ENCODE measurements around the gene SPTBN4. TPM values are rescaled to one million over a fixed set of nuclear protein-coding genes. Genes with fewer than 3 reads are reported as not detected.
A peak's percentile ranks its signal among the peaks of the same experiment; 100 is the strongest.

Gene SPTBN4
- total and polyA plus RNA-seq, 2 of the 4 experiments (the other 2 are of a cell fraction) = 0.72 to 0.91 TPM

DNA sequence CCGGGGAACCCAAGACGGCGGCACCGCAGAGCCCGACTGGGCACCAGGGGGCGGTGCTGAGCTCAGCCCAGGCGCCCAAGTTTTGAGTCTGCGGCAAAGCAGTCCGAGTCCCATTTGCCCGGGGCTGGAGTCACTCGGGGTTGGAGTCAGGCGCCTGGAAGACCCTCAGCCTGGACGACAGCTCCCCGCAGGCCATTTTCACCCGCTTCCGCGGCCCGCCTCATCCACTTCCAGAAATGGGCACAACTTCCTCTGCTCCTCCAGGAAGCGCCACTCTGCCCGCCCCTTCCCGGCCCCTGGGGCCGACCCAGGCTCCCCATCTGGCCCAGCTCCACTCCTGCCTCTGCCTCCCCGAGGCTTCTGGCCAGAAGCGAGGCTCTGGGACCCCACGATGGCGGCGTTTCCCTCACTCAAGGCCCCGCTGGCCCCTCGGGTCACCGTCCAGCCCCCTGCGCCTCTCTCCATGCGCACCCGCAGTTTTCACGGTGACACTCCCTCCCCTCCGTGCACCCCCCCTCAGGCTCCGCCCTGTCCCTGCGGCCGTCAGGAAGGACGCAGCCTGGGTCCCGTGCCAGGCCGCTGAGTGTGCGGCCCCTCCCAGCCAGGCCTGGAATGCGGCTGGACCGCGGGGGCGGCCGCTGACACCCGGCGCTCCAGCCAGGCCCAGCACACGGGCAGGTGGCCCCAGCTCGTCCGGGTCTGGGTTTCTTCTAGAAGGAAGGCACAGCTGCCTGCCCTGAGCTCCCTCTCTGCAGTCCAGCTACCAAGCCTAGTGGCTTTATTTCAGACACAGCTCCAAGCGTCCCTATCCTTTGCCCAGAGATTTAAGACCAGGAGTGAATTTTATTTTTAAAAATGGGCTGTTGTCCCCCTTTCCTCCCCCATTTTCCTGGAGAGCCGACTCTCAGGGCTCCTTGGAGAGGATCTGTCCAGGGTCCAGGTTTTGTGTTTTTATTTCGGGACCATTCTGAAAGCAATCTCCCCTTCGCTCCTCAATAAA is 45.7 kb upstream of the SPTBN4 start:
- Histone ChIP-seq H3K27ac (ENCODE audit: insufficient read depth, low read length) (peak overlapping the region; percentile 97), H3K18ac (ENCODE audit: low read depth, low read length) (peak overlapping the region; percentile 81), H2AK5ac (ENCODE audit: low read depth, low read length) (peak overlapping the region; percentile 89), H3K4me1 (ENCODE audit: control insufficient read depth, insufficient read depth, low read length) (peaks cover 9% of the 10 kb centered on the region), H3K56ac (ENCODE audit: extremely low read depth, insufficient read depth, low read length) (peak overlapping the region; percentile 96), H3K36me3 (ENCODE audit: control insufficient read depth, insufficient read depth, low read length) (peaks cover 12% of the 10 kb centered on the region), H4K8ac (ENCODE audit: low read depth in 2 of 2, low read length in 2 of 2) (peak overlapping the region; percentile 89 to 99), H3K27me3 (ENCODE audit: control insufficient read depth, insufficient read depth, low read length) (no peaks in the 10 kb centered on the region), H2AK9ac (replicated peaks; ENCODE audit: low read depth, low read length, poor library complexity) (peak overlapping the region; percentile 89), H4K5ac (ENCODE audit: low read depth, low read length) (peak overlapping the region; percentile 77), H3K4me3 (ENCODE audit: insufficient read depth, low read depth, low read length) (peak overlapping the region; percentile 52), H2BK20ac (ENCODE audit: low read depth, low read length) (peak overlapping the region; percentile 78), H3K9me1 (ENCODE audit: insufficient read depth, low read length) (peaks cover 4% of the 10 kb centered on the region), H4K91ac (ENCODE audit: insufficient read depth, low read depth, low read length) (peak overlapping the region; percentile 99), H3K23ac (ENCODE audit: low read depth, low read length) (peak overlapping the region; percentile 99), H4K20me1 (ENCODE audit: insufficient read depth, low read length) (peaks cover 10% of the 10 kb centered on the region), H2BK5ac (ENCODE audit: low read depth, low read length, poor library complexity, severe bottlenecking) (peak overlapping the region; percentile 98), H3K4ac (ENCODE audit: low read depth, low read length) (peak overlapping the region; percentile 98), H3K79me1 (ENCODE audit: low read depth in 1 of 2, low read length in 2 of 2) (peaks cover 6 to 24% of the 10 kb centered on the region in 2 experiments; a peak in 2 of 4 replicates), H3K9ac (ENCODE audit: low read depth, low read length) (peak overlapping the region; percentile 85), H2AFZ (replicated peaks; ENCODE audit: low read length, poor library complexity) (peak overlapping the region; percentile 100), H2BK15ac (ENCODE audit: low read depth, low read length) (peak overlapping the region; percentile 95; the same call in 2 of the 3 replicates), H3K4me2 (ENCODE audit: low read depth, low read length) (peak overlapping the region; percentile 67), H3K9me3 (ENCODE audit: control insufficient read depth, insufficient read depth, low read length) (no peaks in the 10 kb centered on the region), H3K14ac (replicated peaks; ENCODE audit: low read depth, low read length) (peak overlapping the region; percentile 99), H2BK120ac (ENCODE audit: low read depth, low read length) (peak overlapping the region; percentile 98)
- dilution Hi-C loops (cut with HindIII; ENCODE audit: low sequenced_read_pairs, unreplicated experiment) = no loop called here
- in situ Hi-C loops (cut with MboI; ENCODE audit: low sequenced_read_pairs) = no loop called here
- intact Hi-C loops (cut with micrococcal nuclease) = loop anchor here (1.0 to 10.0 kb wide), 5 partner anchors 43 to 226 kb away; partner anchors contain the start of genes C19orf47 and PLD3
- no TSS peak for BruUV-seq (replicated peaks)
- ATAC-seq (ENCODE audit: low read depth) (peak; percentile 68), DNase-seq (peak; percentile 92)
- 2% methylated on average over 27 of the region's 56 CpGs; no CpG with 5 or more reads in 1 of the 2 experiments for WGBS, 2 experiments (ENCODE audit: extremely low coverage in 2 of 2, insufficient read length in 1 of 2)
- POLR2A ChIA-PET (ENCODE audit: unreplicated experiment) = interaction anchor here (0.5 to 0.8 kb wide), 5 partner anchors 10 to 194 kb away, joined by 3 read pairs; no protein-coding TSS in a partner anchor
- CTCF ChIA-PET = interaction anchor here (0.6 to 1.8 kb wide), 6 partner anchors 9 to 161 kb away, joined by 3 to 8 read pairs (median 4); no protein-coding TSS in a partner anchor
- TF ChIP-seq MAZ (IDR thresholded peaks at IDR 0.05; ENCODE audit: borderline replicate concordance, low read depth, low read length) = peak; percentile 98
- peak; percentile 95 for TF ChIP-seq ELK1 (IDR thresholded peaks at IDR 0.05; ENCODE audit: borderline replicate concordance, low read depth, low read length)
- TF ChIP-seq NFE2L2 (IDR thresholded peaks at IDR 0.05; ENCODE audit: low read depth, low read length) = no peak
- peak; percentile 28; the same call in 1 of the 2 replicates for TF ChIP-seq CHD1 (IDR thresholded peaks at IDR 0.05; ENCODE audit: low read depth, low read length)
- TF ChIP-seq MXI1 (IDR thresholded peaks at IDR 0.05; ENCODE audit: borderline replicate concordance, low read depth, low read length) = peak; percentile 71; the same call in 1 of the 2 replicates
- peak; percentile 80 for TF ChIP-seq SMC3 (IDR thresholded peaks at IDR 0.05; ENCODE audit: low read depth, low read length)
- TF ChIP-seq POLR2A (IDR thresholded peaks at IDR 0.05; ENCODE audit: low read depth, low read length) = peak; percentile 90
- peak; percentile 70 for TF ChIP-seq RCOR1 (IDR thresholded peaks at IDR 0.05; ENCODE audit: insufficient replicate concordance, low read length)
- TF ChIP-seq, protein P1, sequence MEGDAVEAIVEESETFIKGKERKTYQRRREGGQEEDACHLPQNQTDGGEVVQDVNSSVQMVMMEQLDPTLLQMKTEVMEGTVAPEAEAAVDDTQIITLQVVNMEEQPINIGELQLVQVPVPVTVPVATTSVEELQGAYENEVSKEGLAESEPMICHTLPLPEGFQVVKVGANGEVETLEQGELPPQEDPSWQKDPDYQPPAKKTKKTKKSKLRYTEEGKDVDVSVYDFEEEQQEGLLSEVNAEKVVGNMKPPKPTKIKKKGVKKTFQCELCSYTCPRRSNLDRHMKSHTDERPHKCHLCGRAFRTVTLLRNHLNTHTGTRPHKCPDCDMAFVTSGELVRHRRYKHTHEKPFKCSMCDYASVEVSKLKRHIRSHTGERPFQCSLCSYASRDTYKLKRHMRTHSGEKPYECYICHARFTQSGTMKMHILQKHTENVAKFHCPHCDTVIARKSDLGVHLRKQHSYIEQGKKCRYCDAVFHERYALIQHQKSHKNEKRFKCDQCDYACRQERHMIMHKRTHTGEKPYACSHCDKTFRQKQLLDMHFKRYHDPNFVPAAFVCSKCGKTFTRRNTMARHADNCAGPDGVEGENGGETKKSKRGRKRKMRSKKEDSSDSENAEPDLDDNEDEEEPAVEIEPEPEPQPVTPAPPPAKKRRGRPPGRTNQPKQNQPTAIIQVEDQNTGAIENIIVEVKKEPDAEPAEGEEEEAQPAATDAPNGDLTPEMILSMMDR (conservative IDR thresholded peaks at IDR 0.05; ENCODE audit: low read depth, low read length) = peak; percentile 91
- peak; percentile 69 for TF ChIP-seq RAD21 (IDR thresholded peaks at IDR 0.05; ENCODE audit: low read length)
- peak; percentile 99 for TF ChIP-seq BHLHE40 (IDR thresholded peaks at IDR 0.05; ENCODE audit: low read depth, low read length)
- TF ChIP-seq CEBPB (IDR thresholded peaks at IDR 0.05; ENCODE audit: low read depth, low read length) = no peak
